RWPE1 (cell line): ENCODE measurements around the gene PRDX2.

Experiments used
- CTCF ChIA-PET: fragments of 350-600 bp; sonication (Branson Sonifier 250); formaldehyde crosslinking; extraction: SDS; loops from one replicate; lab custom pipeline; 2021; lab: Yijun Ruan, JAX
- POLR2A ChIA-PET: fragments of 400-600 bp; formaldehyde crosslinking; extraction: SDS; loops from one replicate; lab custom pipeline; 2020; ENCODE audit warnings: antibody characterized with exemption; ENCODE audit not compliant: low non-redundant PET; lab: Yijun Ruan, JAX
- DNase-seq: peaks from one replicate; pipeline ENCODE4 v3.0.0; 2012; ENCODE audit warnings: low spot score
- H3K27ac ChIP-seq: fragments of 450-650 bp; 2 replicates; pipeline ENCODE4 v1.5.1; 2017
- TF ChIP-seq, protein P1 (sequence below): fragments of 450-650 bp; conservative IDR thresholded peaks from 2 replicates; pipeline ENCODE4 v1.5.1; 2017; ENCODE audit warnings: low read depth, mild to moderate bottlenecking

The PRDX2 gene

DNA sequence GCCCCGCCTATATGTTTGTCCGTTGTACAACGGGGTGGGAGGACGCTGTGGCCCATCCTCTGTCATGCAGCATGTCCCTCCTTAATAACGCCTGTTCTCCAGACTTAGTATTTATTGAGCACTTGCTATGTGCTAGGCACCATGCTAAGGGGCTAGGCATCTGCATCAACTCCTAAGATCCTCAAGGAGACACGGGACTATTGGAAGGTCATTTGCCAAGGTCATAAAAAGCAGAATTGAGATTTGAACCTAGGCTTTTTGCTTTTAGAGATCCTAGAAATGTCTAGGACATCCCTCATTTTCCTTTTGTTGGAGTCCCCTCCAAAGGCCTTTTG, 34.9 kb upstream of the PRDX2 start:
- ChIA-PET CTCF (interaction anchor here (1.4 kb wide), 1 partner anchor 11 kb away, joined by 11 read pairs; no protein-coding TSS in a partner anchor), POLR2A (no interaction called here)
- TF ChIP-seq, protein P1, sequence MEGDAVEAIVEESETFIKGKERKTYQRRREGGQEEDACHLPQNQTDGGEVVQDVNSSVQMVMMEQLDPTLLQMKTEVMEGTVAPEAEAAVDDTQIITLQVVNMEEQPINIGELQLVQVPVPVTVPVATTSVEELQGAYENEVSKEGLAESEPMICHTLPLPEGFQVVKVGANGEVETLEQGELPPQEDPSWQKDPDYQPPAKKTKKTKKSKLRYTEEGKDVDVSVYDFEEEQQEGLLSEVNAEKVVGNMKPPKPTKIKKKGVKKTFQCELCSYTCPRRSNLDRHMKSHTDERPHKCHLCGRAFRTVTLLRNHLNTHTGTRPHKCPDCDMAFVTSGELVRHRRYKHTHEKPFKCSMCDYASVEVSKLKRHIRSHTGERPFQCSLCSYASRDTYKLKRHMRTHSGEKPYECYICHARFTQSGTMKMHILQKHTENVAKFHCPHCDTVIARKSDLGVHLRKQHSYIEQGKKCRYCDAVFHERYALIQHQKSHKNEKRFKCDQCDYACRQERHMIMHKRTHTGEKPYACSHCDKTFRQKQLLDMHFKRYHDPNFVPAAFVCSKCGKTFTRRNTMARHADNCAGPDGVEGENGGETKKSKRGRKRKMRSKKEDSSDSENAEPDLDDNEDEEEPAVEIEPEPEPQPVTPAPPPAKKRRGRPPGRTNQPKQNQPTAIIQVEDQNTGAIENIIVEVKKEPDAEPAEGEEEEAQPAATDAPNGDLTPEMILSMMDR, result no peak
- DNase-seq, result no peak
- H3K27ac ChIP-seq, result no peak overlapping the region

DNA sequence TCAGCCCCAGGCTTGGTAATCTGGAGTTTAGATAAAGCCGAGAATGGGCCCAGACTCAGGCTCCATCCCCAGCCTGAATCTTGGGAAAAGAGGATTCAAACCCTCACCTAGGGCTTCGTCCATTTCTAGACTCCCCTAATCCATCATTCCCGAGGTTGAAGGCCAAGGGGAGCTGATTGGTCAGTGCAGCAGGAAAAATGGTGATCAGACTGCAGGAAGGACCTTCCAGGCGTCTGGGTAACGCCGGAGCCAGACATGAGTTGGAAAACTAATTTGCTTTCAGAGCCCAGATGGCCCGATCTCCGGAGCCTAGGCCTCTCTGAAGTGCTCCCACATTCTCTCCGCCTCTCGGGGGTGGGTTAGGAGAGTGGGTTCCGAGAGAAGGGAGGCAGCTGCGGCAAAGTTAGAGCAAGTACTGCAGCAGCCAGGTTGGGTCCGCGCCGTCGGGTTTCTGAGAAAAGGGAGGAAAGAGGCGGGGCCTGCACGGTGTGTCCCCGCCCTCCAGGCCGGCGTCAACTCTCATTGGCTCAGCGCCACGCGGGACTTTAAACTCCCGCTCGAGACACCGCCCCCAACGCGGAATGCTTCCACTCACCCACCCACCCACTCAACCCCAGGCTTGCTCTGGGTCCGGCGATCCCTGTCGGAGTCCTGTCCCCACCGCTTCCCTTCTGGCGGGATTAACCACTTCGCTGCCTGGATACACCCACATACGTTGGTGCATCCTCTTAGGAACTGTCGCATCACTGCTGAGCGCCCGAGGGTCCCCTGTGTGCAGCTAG, 33.6 kb upstream of the PRDX2 start:
- no peak overlapping the region for H3K27ac ChIP-seq
- no peak for DNase-seq
- TF ChIP-seq, protein P1, result no peak
- ChIA-PET CTCF (no interaction called here), POLR2A (no interaction called here)

DNA sequence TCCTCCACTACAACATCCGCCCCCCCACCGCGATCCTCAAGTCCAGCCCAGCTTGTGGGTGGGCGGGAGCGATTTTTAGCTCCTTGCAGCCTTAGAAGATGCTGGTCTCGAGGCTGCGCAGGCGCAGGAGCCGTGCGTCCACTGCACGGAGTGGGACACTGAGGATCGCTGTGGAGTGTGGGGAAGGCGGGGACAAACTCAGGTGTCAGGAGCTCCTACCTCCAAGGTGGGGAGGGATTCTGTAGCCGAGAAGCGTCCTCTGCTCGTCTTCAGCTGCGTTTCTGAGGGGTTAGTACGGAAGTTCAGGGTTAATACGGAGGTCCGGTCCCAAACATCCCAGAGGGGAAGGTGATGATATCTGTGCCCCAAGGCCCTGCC, 33.0 kb upstream of the PRDX2 start, which contains the start of gene RTBDN:
Gene RTBDN (minus strand): TSS at position 14 of the 378 bp plus-strand sequence. CDS start 4,600 bp downstream, outside the sequence.
- H3K27ac ChIP-seq, result no peak within 1 kb of the TSS
- no peak for DNase-seq
- POLR2A ChIA-PET, result no interaction called here

DNA sequence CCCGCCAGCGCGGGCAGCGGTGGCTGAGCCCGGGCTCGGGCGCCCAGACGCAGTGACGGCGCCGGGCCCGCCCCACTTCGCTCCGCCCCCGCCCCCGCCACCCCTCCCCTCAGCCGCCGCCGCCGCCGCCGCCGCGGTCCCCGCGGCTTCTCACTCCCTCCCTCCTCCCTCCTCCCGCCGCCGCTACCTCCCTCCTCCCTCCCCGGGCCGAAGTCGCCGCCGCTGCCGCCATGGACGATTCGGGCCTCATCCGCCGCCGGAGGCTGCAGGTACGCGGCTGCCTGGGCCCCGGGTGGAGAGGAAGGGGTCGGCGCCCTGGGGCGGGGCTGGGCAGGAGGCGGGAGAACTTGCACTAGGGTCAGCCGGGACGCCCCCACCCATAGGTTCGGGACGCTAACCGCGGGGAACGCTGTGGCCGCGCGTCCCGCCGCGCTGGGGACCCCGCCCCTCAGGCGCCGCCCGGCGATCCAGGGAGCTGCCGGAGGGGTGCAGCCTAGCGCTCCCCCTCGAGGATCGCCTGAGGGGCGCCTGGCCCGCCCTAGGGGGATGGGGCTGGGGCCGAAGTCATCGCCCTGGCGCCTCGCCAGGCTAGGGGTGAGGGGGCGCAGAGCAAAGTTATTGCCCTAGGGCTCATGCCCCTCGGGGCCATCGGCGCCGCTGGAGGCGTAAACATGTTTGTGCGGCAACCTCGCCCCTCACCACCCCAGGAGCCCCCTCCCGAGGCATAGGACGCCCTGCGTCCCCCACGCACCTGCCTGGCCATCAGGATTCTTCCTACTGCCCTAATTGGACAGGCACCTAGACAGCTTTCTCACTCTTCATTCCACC, 32.4 kb upstream of the PRDX2 start:
- POLR2A ChIA-PET, result no interaction called here
- no peak overlapping the region for H3K27ac ChIP-seq
- TF ChIP-seq, protein P1, result no peak
- CTCF ChIA-PET, result interaction anchor here (0.8 to 1.1 kb wide), 2 partner anchors 55 to 238 kb away, joined by 3 to 5 read pairs; no protein-coding TSS in a partner anchor
- peak; percentile 50 for DNase-seq

More for the DNA sequence above, 33.0 kb upstream of the PRDX2 start, which contains the start of gene RTBDN:
- CTCF ChIA-PET, result interaction anchor here (0.8 to 1.1 kb wide), 2 partner anchors 56 to 237 kb away, joined by 3 to 5 read pairs; no protein-coding TSS in a partner anchor
- TF ChIP-seq, protein P1, result no peak

DNA sequence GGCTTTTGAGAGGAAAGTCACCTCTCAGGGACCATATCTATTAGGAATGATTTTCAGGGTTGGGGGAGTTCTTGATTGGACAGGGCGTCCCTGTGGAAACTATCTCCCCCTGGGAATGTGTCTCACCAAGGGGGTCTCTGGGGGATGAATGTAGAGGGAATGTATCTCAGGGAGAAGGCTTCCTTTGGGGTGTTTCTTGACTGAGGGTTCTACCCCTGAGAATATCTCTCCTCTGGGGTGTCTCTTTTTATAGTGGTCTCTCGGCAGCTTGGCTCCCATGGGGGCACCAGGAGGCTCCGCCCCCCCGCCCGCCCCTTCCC, 31.8 kb upstream of the PRDX2 start:
- H3K27ac ChIP-seq, result no peak overlapping the region
- POLR2A ChIA-PET, result no interaction called here
- no peak for DNase-seq
- TF ChIP-seq, protein P1, result no peak
- CTCF ChIA-PET, result interaction anchor here (1.1 kb wide), 1 partner anchor 55 kb away, joined by 3 read pairs; no protein-coding TSS in a partner anchor

DNA sequence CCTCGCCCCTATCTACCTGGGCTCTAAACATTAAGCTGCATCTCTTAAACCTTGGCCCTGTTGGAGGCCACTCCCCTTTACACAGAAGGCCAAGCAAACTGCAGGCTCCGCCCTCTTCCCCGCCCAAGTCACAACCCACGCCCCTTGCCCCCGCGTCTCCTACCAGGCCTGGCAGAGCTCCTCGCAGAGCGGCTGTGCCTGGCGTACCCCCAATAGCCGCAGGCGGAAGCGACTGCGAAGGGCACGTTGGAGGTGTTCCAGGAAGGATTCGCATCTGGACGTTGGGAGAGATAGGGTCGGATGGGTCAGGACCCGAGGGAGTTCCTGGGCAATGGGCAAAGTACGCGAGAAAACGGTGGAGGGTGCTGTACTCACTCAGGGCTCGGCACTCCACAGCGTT, 26.9 kb upstream of the PRDX2 start:
- CTCF ChIA-PET, result interaction anchor here (0.6 kb wide), 1 partner anchor 20 kb away, joined by 6 read pairs; no protein-coding TSS in a partner anchor
- POLR2A ChIA-PET, result no interaction called here
- DNase-seq, result no peak

More for the DNA sequence above, 26.9 kb upstream of the PRDX2 start:
- peak overlapping the region; percentile 48 for H3K27ac ChIP-seq
- TF ChIP-seq, protein P1, result no peak
